Subcutaneous adipose tissue (tissue), 4 donors: ENCODE measurements around the gene CALB2. TPM values are rescaled to one million over a fixed set of nuclear protein-coding genes. Genes with fewer than 3 reads are reported as not detected.

ENCODE experiments used
- total RNA-seq, 4 donors: library from RNA; depleted of rRNA; stranded (reverse); fragments of >200 nt; gene quantifications; one replicate each; pipeline ENCODE4 v1.1.0, GENCODE V29; 2016
- TF ChIP-seq, protein P1 (sequence below): fragments of 450-650 bp; IDR thresholded peaks from one replicate; pipeline ENCODE4 v1.5.1; 2016; ENCODE audit warnings: low read depth, mild to moderate bottlenecking, control low read depth, antibody characterized with exemption, moderate library complexity

Gene CALB2
- total RNA-seq, 4 donors from 2014 or later = 58.5 to 297 (median 87.3) TPM

DNA sequence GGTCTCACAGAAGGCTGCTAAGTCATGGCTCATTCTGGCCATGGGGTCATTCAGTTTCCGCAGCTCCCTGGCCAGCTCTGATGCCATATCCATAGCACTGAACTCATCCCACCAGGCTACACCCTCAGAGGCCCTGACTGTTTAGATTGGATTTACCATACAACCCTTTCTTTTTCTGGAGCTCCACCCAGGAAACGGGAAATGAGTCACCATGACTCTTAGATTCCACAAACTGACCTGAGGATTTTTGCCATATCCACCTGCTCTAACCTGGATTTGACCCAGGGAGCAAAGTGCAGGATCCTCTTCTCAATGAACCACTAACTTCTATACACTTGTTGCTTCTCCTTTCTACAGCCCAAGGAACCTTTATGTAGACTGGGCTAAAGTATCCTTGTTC, 20.3 kb upstream of the CALB2 start:
- TF ChIP-seq, protein P1, sequence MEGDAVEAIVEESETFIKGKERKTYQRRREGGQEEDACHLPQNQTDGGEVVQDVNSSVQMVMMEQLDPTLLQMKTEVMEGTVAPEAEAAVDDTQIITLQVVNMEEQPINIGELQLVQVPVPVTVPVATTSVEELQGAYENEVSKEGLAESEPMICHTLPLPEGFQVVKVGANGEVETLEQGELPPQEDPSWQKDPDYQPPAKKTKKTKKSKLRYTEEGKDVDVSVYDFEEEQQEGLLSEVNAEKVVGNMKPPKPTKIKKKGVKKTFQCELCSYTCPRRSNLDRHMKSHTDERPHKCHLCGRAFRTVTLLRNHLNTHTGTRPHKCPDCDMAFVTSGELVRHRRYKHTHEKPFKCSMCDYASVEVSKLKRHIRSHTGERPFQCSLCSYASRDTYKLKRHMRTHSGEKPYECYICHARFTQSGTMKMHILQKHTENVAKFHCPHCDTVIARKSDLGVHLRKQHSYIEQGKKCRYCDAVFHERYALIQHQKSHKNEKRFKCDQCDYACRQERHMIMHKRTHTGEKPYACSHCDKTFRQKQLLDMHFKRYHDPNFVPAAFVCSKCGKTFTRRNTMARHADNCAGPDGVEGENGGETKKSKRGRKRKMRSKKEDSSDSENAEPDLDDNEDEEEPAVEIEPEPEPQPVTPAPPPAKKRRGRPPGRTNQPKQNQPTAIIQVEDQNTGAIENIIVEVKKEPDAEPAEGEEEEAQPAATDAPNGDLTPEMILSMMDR = no peak

DNA sequence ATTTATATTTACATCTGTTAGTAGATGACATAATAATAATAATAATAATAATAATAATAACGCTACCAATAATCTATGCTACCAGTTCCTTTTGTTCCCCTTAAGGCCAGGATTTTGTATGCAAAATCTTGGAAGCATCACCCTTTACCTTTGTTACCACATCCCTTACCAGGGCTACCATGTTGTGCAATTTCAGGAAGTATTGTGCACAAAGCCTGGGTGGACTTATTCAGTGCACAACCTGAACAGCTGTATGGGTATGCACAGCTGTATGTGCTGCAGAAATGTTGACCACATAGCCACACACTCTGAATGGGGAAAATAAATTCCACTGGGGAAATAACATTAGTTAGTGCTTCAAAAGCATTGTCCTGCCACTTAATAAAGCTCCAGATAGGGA, 19.9 kb upstream of the CALB2 start:
- TF ChIP-seq, protein P1 = no peak

DNA sequence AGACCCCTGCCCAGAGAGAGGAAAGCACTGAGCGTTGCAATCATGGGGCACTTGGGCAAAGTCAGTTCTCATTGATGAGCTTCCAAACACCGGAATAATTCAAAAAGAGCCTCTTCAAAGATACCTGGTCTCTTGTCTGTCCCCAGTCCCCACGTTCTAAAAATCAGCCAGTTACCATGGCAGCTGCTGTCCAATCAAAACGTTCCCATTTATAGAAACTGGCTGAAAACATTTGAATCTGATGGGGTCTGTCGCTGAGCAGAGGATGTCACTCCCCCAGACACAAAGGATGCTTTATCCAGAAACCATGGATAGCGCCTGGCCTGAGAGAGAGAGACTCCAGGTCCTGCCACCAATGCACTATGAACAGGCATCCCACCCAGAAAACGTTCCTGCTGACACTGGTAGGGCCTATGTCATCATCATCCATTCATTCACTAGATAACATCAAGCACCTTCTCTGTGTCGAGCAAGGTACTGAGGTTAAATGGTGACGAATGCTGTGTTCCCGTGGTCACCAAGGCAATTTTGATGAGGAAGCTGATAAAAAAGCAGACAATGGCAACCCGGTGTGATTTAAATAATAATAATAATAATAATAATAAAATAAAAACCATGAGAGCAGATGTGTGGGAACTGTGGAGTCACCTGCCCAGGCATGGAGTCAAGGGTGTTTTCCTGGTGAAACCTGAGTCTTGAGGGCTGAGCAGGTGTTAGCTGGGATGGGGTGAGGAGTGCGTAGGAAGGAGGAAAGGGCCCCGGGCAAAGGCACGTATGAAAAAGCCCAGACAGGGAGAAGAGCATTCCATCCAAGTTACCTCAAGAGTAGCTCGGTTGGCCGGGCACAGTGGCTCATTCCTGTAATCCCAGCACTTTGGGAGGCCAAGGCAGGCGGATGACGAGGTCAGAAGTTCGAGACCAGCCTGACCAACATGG, 19.0 kb upstream of the CALB2 start:
- TF ChIP-seq, protein P1 = no peak

DNA sequence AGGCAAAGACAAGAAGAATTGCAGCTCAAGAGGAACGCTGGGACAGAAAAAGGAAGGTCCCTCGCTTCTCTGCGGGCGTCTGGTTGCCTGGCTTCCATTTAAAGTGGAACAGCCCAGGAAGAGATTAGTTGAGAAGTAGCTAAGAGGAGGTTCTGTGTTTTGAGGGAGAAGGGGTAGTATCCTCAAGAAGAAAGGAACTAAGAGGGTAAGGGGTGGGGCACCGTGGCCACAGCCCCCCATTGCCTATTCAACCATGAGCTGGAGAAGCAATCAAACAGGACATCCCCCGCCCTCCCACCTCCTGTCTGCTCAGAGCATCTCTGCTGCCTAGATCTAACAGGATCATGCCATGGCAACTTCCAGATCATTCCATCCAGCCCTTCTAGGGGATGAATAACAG, 18.1 kb upstream of the CALB2 start:
- TF ChIP-seq, protein P1 = no peak

DNA sequence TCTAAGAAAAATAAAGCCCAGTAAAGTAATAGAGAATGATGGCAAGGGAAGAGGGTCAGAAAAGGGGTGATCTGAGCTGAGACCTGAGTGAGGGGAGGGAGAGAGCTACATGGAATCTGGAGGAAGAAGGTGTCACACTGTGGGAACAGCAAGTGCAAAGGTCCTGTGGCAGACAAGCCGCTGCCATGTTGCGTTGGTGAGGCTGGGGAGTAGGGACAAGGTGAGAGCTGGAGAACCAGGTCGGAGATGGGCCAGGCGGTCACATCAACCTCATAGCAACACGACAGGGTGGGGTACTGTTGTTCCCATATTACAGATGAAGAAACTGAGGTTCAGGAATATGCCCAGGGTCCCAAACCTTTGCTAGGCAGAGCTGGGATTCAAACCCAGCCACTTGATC, 16.6 kb upstream of the CALB2 start:
- TF ChIP-seq, protein P1 = no peak

DNA sequence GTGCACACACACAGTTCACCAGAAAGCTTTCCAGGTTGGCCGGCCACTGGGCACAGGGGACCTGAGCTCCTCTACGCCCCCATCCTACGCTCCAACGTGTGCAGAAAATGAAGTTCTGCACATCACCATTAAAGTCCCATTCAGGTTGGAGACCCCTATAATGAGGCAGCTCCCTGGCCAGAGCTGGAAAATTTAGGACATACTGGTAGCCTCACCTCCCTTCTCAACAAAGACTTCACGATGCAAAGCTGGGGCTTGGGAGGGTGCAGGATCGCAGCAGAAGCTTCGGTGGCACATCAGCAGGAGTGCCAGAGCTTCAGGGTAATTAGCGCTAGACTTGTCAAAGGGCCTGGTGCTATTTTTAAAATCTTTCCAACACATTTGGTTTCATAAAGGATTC, 15.4 kb upstream of the CALB2 start:
- TF ChIP-seq, protein P1 = no peak

DNA sequence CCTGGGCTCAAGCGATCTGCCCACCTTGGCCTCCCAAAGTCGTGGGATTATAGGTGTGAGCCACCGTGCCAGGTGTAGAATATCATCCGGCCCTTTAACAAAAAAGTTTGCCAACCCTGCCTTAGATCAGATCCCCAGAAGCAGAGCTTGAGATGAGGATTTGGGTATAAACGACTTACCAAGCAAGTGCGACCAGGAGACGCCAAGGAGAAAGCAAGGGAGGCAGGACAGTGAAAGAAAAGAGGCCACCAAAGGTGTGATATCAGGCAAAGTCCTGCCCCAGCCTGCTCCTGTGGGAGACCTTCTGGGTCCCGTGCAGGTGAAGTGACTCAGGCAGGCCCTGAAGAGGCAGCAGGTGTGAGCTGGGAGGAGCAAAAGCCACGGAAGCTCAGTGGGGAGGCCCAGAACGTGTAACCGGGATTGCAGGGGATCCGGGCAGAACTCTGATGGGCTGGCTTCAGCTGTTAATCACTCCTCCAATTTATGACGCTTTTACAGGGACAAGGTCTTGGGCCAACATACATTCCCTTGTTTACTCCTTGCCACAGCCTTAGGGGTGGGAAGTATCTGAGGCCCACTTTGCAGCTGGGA, 14.1 kb upstream of the CALB2 start:
- TF ChIP-seq, protein P1 = no peak
